Vagina (tissue), 2 donors: Measurements from ENCODE around the gene TTC39C. TPM values are rescaled to one million over a fixed set of nuclear protein-coding genes. Genes with fewer than 3 reads are reported as not detected.
"Not testable (repeated sequence)": the region's sequence is repeated elsewhere in the genome, so short reads cannot be mapped to it uniquely, and the experiment has no call there.

ENCODE experiments used
- DNase-seq, 2 donors: peaks; one replicate each; pipeline ENCODE4 v3.0.0-alpha.2; 2017; ENCODE audit errors: extremely low spot score in 2 of 2
- H3K27ac ChIP-seq: fragments of 200-600 bp; sonication (generic); one replicate; pipeline ENCODE4 v1.5.1; 2019
- H3K27me3 ChIP-seq: fragments of 200-600 bp; sonication (generic); one replicate; pipeline ENCODE4 v1.5.1; 2019
- H3K36me3 ChIP-seq, 2 donors: fragments of 200-600 bp; sonication (generic); one replicate each; pipeline ENCODE4 v1.5.1; 2017 to 2019
- H3K4me1 ChIP-seq: fragments of 200-600 bp; sonication (generic); one replicate; pipeline ENCODE4 v1.5.1; 2019
- H3K4me3 ChIP-seq, 2 donors: fragments of 200-600 bp; sonication (generic); 1 replicate in 1 of 2; 2 replicates in 1 of 2; pipeline ENCODE4 v1.5.1; 2016 to 2019
- H3K9me3 ChIP-seq: fragments of 200-600 bp; sonication (generic); one replicate; pipeline ENCODE4 v1.5.1; 2019
- CTCF ChIP-seq, 3 experiments: fragments of 450-650 bp in 2 of 3; fragments of 200-600 bp in 1 of 3; sonication (generic) in 1 of 3; IDR thresholded peaks; one replicate each; pipeline ENCODE4 v1.5.1; 2017 to 2019; ENCODE audit warnings: antibody characterized with exemption in 3 of 3, mild to moderate bottlenecking in 2 of 3, moderate library complexity in 2 of 3
- POLR2A ChIP-seq, 2 donors: fragments of 450-650 bp; IDR thresholded peaks; one replicate each; pipeline ENCODE4 v1.6.1; 2017; ENCODE audit warnings: antibody characterized with exemption in 2 of 2, mild to moderate bottlenecking in 2 of 2, moderate library complexity in 2 of 2
- POLR2AphosphoS5 ChIP-seq, 2 donors: sonication (generic); formaldehyde crosslinking; IDR thresholded peaks; one replicate each; pipeline ENCODE4 v1.9.0; 2017; ENCODE audit warnings: antibody characterized with exemption in 2 of 2, mild to moderate bottlenecking in 2 of 2, low read depth in 1 of 2; ENCODE audit not compliant: insufficient read depth in 1 of 2
- intact Hi-C: fragments of 100-400 bp; cut with DNase I; formaldehyde crosslinking; loops from one replicate; pipeline ENCODE4 v1.15.1; 2023
- total RNA-seq: library from RNA; depleted of rRNA; stranded (reverse); fragments of >200 nt; gene quantifications from one replicate; pipeline ENCODE4 v1.2.3, GENCODE V29; 2016

TTC39C gene
- total RNA-seq, 1 donor from 2014 or later, result 42.5 TPM

GRCh38 chr18:24071029-24071428 is 56.5 kb downstream of the TTC39C start:
- no peak for DNase-seq
- TF ChIP-seq POLR2A (IDR thresholded peaks at IDR 0.05), result no peak
- TF ChIP-seq POLR2AphosphoS5 (IDR thresholded peaks at IDR 0.05; ENCODE audit: insufficient read depth in 1 of 2, low read depth in 1 of 2), result no peak
- TF ChIP-seq CTCF (IDR thresholded peaks at IDR 0.05), result no peak

GRCh38 chr18:24071779-24072178 is 57.2 kb downstream of the TTC39C start:
- Histone ChIP-seq H3K9me3 (no peaks in the 10 kb centered on the region), H3K27me3 (no peaks in the 10 kb centered on the region), H3K36me3 (peaks cover 0 to 7% of the 10 kb centered on the region in 2 donors), H3K27ac (no peak overlapping the region), H3K4me1 (peaks cover 21% of the 10 kb centered on the region), H3K4me3 (no peak overlapping the region)
- no peak for DNase-seq
- TF ChIP-seq POLR2AphosphoS5 (IDR thresholded peaks at IDR 0.05; ENCODE audit: insufficient read depth in 1 of 2, low read depth in 1 of 2) (no peak), POLR2A (IDR thresholded peaks at IDR 0.05) (no peak), CTCF (IDR thresholded peaks at IDR 0.05) (no peak)
- intact Hi-C loops, result loop anchor here (10.0 kb wide), 1 partner anchor 57 kb away; the partner anchor contains the start of gene TTC39C

More at GRCh38 chr18:24071029-24071428, 56.5 kb downstream of the TTC39C start:
- Histone ChIP-seq H3K4me1 (peaks cover 20% of the 10 kb centered on the region), H3K27ac (no peak overlapping the region), H3K36me3 (peaks cover 0 to 15% of the 10 kb centered on the region in 2 donors), H3K9me3 (no peaks in the 10 kb centered on the region), H3K27me3 (no peaks in the 10 kb centered on the region), H3K4me3 (no peak overlapping the region)
- intact Hi-C loops, result loop anchor here (10.0 kb wide), 1 partner anchor 56 kb away; the partner anchor contains the start of gene TTC39C

GRCh38 chr18:24072743-24073142 is 58.2 kb downstream of the TTC39C start:
- Histone ChIP-seq H3K4me1 (peaks cover 21% of the 10 kb centered on the region), H3K27ac (no peak overlapping the region), H3K4me3 (no peak overlapping the region), H3K27me3 (no peaks in the 10 kb centered on the region), H3K36me3 (no peaks in the 10 kb centered on the region), H3K9me3 (no peaks in the 10 kb centered on the region)
- no peak for TF ChIP-seq POLR2AphosphoS5 (IDR thresholded peaks at IDR 0.05; ENCODE audit: insufficient read depth in 1 of 2, low read depth in 1 of 2)
- intact Hi-C loops, result loop anchor here (10.0 kb wide), 1 partner anchor 58 kb away; the partner anchor contains the start of gene TTC39C
- DNase-seq, result no peak

GRCh38 chr18:24073791-24074190 is 59.2 kb downstream of the TTC39C start:
- no peak overlapping the region for H3K27ac ChIP-seq
- H3K36me3 ChIP-seq, result no peaks in the 10 kb centered on the region
- no peak for DNase-seq
- no peaks in the 10 kb centered on the region for H3K9me3 ChIP-seq
- peaks cover 18% of the 10 kb centered on the region for H3K4me1 ChIP-seq
- TF ChIP-seq POLR2A (IDR thresholded peaks at IDR 0.05) (no peak), CTCF (IDR thresholded peaks at IDR 0.05) (no peak), POLR2AphosphoS5 (IDR thresholded peaks at IDR 0.05; ENCODE audit: insufficient read depth in 1 of 2, low read depth in 1 of 2) (no peak)
- no peaks in the 10 kb centered on the region for H3K27me3 ChIP-seq
- H3K4me3 ChIP-seq, result no peak overlapping the region
- intact Hi-C loops, result loop anchor here (10.0 kb wide), 1 partner anchor 59 kb away; the partner anchor contains the start of gene TTC39C

GRCh38 chr18:24074757-24075156 is 60.2 kb downstream of the TTC39C start:
- not testable (repeated sequence) for H3K27ac ChIP-seq, H3K36me3 ChIP-seq, H3K27me3 ChIP-seq, H3K4me3 ChIP-seq, DNase-seq, H3K9me3 ChIP-seq
- peaks cover 11% of the 10 kb centered on the region for H3K4me1 ChIP-seq
- intact Hi-C loops, result loop anchor here (10.0 kb wide), 1 partner anchor 60 kb away; the partner anchor contains the start of gene TTC39C

GRCh38 chr18:24075767-24076597 is 61.4 kb downstream of the TTC39C start:
- Histone ChIP-seq H3K9me3 (no peaks in the 10 kb centered on the region), H3K36me3 (no peaks in the 10 kb centered on the region), H3K27ac (peak overlapping the region; percentile 66), H3K4me1 (peaks cover 11% of the 10 kb centered on the region), H3K4me3 (no peak overlapping the region), H3K27me3 (no peaks in the 10 kb centered on the region)
- TF ChIP-seq CTCF (IDR thresholded peaks at IDR 0.05), result peak in 1 of 3 experiments; percentile 50
- no peak for TF ChIP-seq POLR2A (IDR thresholded peaks at IDR 0.05)
- TF ChIP-seq POLR2AphosphoS5 (IDR thresholded peaks at IDR 0.05; ENCODE audit: insufficient read depth in 1 of 2, low read depth in 1 of 2), result peak; percentile 74 to 79
- peak in 1 of 2 donors; percentile 96 for DNase-seq
- intact Hi-C loops, result loop anchor here (10.0 kb wide), 1 partner anchor 61 kb away; the partner anchor contains the start of gene TTC39C
